Measurements from ENCODE around the gene HPSE2. TPM values are rescaled to one million over a fixed set of nuclear protein-coding genes. Genes with fewer than 3 reads are reported as not detected.

HPSE2 gene
- total and polyA plus RNA-seq, 2 of the 8 experiments (the other 6 are each of a cell fraction or from before 2014, with no cell fraction given) = 0.41 to 0.58 TPM

- H2BK120ac ChIP-seq (replicated peaks; ENCODE audit: low read depth, low read length) = no peak overlapping the region
- no peak overlapping the region for H3K56ac ChIP-seq (replicated peaks; ENCODE audit: insufficient read length, low read depth, low read length)
- no peaks in the 10 kb centered on the region for H3K23me2 ChIP-seq (ENCODE audit: low read depth, low read length)
- no peaks in the 10 kb centered on the region for H3K79me2 ChIP-seq (ENCODE audit: control insufficient read depth in 1 of 2, insufficient read depth in 2 of 2, low read length in 2 of 2)
- H4K20me1 ChIP-seq (replicated peaks in 1 of 2; ENCODE audit: control insufficient read depth in 1 of 2, insufficient read depth in 2 of 2, low read length in 2 of 2) = no peaks in the 10 kb centered on the region
- H2AK5ac ChIP-seq (ENCODE audit: low read depth, low read length) = no peak overlapping the region
- H3K4ac ChIP-seq (replicated peaks; ENCODE audit: insufficient read length, low read depth, low read length) = no peak overlapping the region
- no peak for DNase-seq (ENCODE audit: low read depth in 1 of 2, low spot score in 2 of 2)
- H3K79me1 ChIP-seq (ENCODE audit: low read depth, low read length) = no peaks in the 10 kb centered on the region; the same call in 1 of the 2 replicates
- no peak overlapping the region for H3K18ac ChIP-seq (ENCODE audit: extremely low read depth, low read length)
- H3K23ac ChIP-seq (ENCODE audit: insufficient read length) = no peak overlapping the region
- no peak overlapping the region for H3K14ac ChIP-seq (ENCODE audit: insufficient read length)
- no peak for FAIRE-seq
- ChIA-PET CTCF (ENCODE audit: partially characterized antibody) (no interaction called here), POLR2A (ENCODE audit: partially characterized antibody) (no interaction called here)
- no peaks in the 10 kb centered on the region for H3K27me3 ChIP-seq (replicated peaks in 1 of 4; ENCODE audit: control insufficient read depth in 3 of 4, extremely low read depth in 1 of 4, insufficient read depth in 3 of 4, low read length in 3 of 4)
- no peak overlapping the region for H3K27ac ChIP-seq (ENCODE audit: low read depth, low read length)
- no peak overlapping the region for H2BK15ac ChIP-seq (ENCODE audit: low read length)
- no peak overlapping the region for H2BK20ac ChIP-seq (ENCODE audit: low read length)
- H3K36me3 ChIP-seq (ENCODE audit: control insufficient read depth in 2 of 4, insufficient read depth in 4 of 4, low read length in 3 of 4) = no peaks in the 10 kb centered on the region
- H2AFZ ChIP-seq (ENCODE audit: low read length) = no peak overlapping the region
- H2BK5ac ChIP-seq (ENCODE audit: low read depth, low read length) = no peak overlapping the region
- H4K8ac ChIP-seq (ENCODE audit: extremely low read depth, insufficient read depth, low read length) = no peak overlapping the region
- H4K5ac ChIP-seq (ENCODE audit: insufficient read length, low read depth, low read length) = no peak overlapping the region
- no peak overlapping the region for H3K4me2 ChIP-seq (ENCODE audit: insufficient read depth in 1 of 2, low read depth in 2 of 2, low read length in 2 of 2)
- 94% methylated on average over 1 of the region's 1 CpG; no CpG with 5 or more reads in 1 of the 2 experiments for WGBS, 2 experiments (ENCODE audit: extremely low coverage in 1 of 2, insufficient coverage in 1 of 2, insufficient read length in 1 of 2, insufficient replicate concordance in 2 of 2, low coverage in 1 of 2, low lambda C conversion rate in 2 of 2, missing lambda C conversion rate in 1 of 2)
- H3K4me1 ChIP-seq (replicated peaks in 1 of 4; ENCODE audit: control insufficient read depth in 3 of 4, insufficient read depth in 4 of 4, low read length in 3 of 4) = no peaks in the 10 kb centered on the region
- H4K91ac ChIP-seq (replicated peaks; ENCODE audit: insufficient read length, low read length) = no peak overlapping the region
- no peak overlapping the region for H2BK12ac ChIP-seq (ENCODE audit: low read depth, low read length)
- no peak overlapping the region for H3K4me3 ChIP-seq (ENCODE audit: extremely low read depth in 1 of 4, insufficient read depth in 2 of 4, low read depth in 3 of 4, low read length in 4 of 4)
- H3K9me3 ChIP-seq (ENCODE audit: insufficient read depth in 2 of 2, low read depth in 1 of 2, low read length in 1 of 2) = no peaks in the 10 kb centered on the region
- H3K9ac ChIP-seq (replicated peaks in 1 of 4; ENCODE audit: extremely low read depth in 1 of 4, low read depth in 3 of 4, low read length in 3 of 4) = no peak overlapping the region
- TF ChIP-seq CBX5 (IDR thresholded peaks at IDR 0.05; ENCODE audit: low read depth, low read length) (no peak), FOSL1 (IDR thresholded peaks at IDR 0.05; ENCODE audit: insufficient read depth, low read depth, low read length) (no peak), EP300 (IDR thresholded peaks at IDR 0.05; ENCODE audit: borderline replicate concordance in 1 of 2, low read depth in 2 of 2, low read length in 2 of 2) (no peak), CHD1 (IDR thresholded peaks at IDR 0.05; ENCODE audit: low read depth, low read length) (no peak), JUN (IDR thresholded peaks at IDR 0.05; ENCODE audit: low read depth, low read length) (no peak), TCF12 (IDR thresholded peaks at IDR 0.05; ENCODE audit: low read depth, low read length) (no peak), ZNF274 (IDR thresholded peaks at IDR 0.05; ENCODE audit: borderline replicate concordance, extremely low read depth, low read length) (no peak), CTCF (IDR thresholded peaks at IDR 0.05; ENCODE audit: control extremely low read depth in 1 of 3, insufficient read depth in 1 of 3, low read depth in 1 of 3, low read length in 3 of 3) (no peak), ASH2L (IDR thresholded peaks at IDR 0.05; ENCODE audit: low read length) (no peak), KDM1A (IDR thresholded peaks at IDR 0.05; ENCODE audit: borderline replicate concordance, low read length) (no peak), RBBP5 (IDR thresholded peaks at IDR 0.05; ENCODE audit: borderline replicate concordance, low read depth, low read length) (no peak), SP2 (IDR thresholded peaks at IDR 0.05; ENCODE audit: low read length) (no peak)
Observed at GRCh38 chr10:99002392-99002791, 233.3 kb downstream of the HPSE2 start.

All from H1 (cell line).